H1 (cell line): ENCODE data around the gene PLPPR1. TPM values are rescaled to one million over a fixed set of nuclear protein-coding genes. Genes with fewer than 3 reads are reported as not detected.

ENCODE experiments used
- CTCF ChIA-PET: fragments of 300-600 bp; sonication (Branson Sonifier 250); formaldehyde crosslinking; loops from one replicate; lab custom pipeline; 2021; ENCODE audit not compliant: partially characterized antibody; lab: Charles Lee
- POLR2A ChIA-PET: fragments of 300-600 bp; sonication (Branson Sonifier 250); formaldehyde crosslinking; loops from one replicate; lab custom pipeline; 2021; ENCODE audit warnings: inconsistent platforms; ENCODE audit not compliant: partially characterized antibody; lab: Charles Lee
- DNase-seq, 2 experiments: peaks; one replicate each; pipeline versions ENCODE4 v3.0.0 to v3.0.0-alpha.2; 2010 to 2022; ENCODE audit warnings: low spot score in 2 of 2, low read depth in 1 of 2, mixed read lengths in 1 of 2
- FAIRE-seq: peaks from 2 replicates; lab custom pipeline; 2011; peaks lifted over from hg19 to GRCh38; lab: Jason Lieb, UNC
- H2AFZ ChIP-seq: 2 replicates; pipeline ENCODE4 v1.8.1; 2012; ENCODE audit warnings: low read length, inconsistent platforms
- H2AK5ac ChIP-seq: 2 replicates; pipeline ENCODE4 v1.6.1; 2013; ENCODE audit warnings: low read depth, low read length
- H2BK120ac ChIP-seq: replicated peaks from 2 replicates; pipeline ENCODE3; 2013; ENCODE audit warnings: low read depth, low read length, inconsistent platforms
- H2BK12ac ChIP-seq: 2 replicates; pipeline ENCODE4 v1.6.1; 2013; ENCODE audit warnings: low read depth, low read length
- H2BK15ac ChIP-seq: 2 replicates; pipeline ENCODE4 v1.6.1; 2013; ENCODE audit warnings: low read length
- H2BK20ac ChIP-seq: 2 replicates; pipeline ENCODE4 v1.6.1; 2013; ENCODE audit warnings: low read length
- H2BK5ac ChIP-seq: 2 replicates; pipeline ENCODE4 v1.6.1; 2013; ENCODE audit warnings: low read depth, low read length
- H3K14ac ChIP-seq: 2 replicates; pipeline ENCODE4 v1.6.1; 2013; ENCODE audit warnings: inconsistent platforms; ENCODE audit not compliant: insufficient read length
- H3K18ac ChIP-seq: 2 replicates; pipeline ENCODE4 v1.6.1; 2013; ENCODE audit warnings: low read length; ENCODE audit errors: extremely low read depth
- H3K23ac ChIP-seq: 2 replicates; pipeline ENCODE4 v1.6.1; 2013; ENCODE audit warnings: inconsistent platforms; ENCODE audit not compliant: insufficient read length
- H3K23me2 ChIP-seq: 2 replicates; pipeline ENCODE4 v1.6.1; 2013; ENCODE audit warnings: low read depth, low read length
- H3K27ac ChIP-seq: 2 replicates; pipeline ENCODE4 v1.6.1; 2011; ENCODE audit warnings: low read depth, low read length, inconsistent platforms
- H3K27me3 ChIP-seq, 4 experiments: replicated peaks in 1 of 4; 1 replicate in 1 of 4; 2 replicates in 3 of 4; pipeline versions ENCODE4 v1.6.1 to v1.8.1; 2011 to 2013; ENCODE audit warnings: low read length in 3 of 4, mild to moderate bottlenecking in 3 of 4, inconsistent platforms in 2 of 4, mixed read lengths in 2 of 4, moderate library complexity in 1 of 4; ENCODE audit not compliant: control insufficient read depth in 3 of 4, insufficient read depth in 3 of 4; ENCODE audit errors: extremely low read depth in 1 of 4
- H3K36me3 ChIP-seq, 4 experiments: 2 replicates each; pipeline versions ENCODE4 v1.6.1 to v1.8.1; 2011 to 2013; ENCODE audit warnings: mild to moderate bottlenecking in 4 of 4, low read length in 3 of 4, moderate library complexity in 2 of 4, control low read depth in 1 of 4, inconsistent platforms in 1 of 4; ENCODE audit not compliant: insufficient read depth in 4 of 4, control insufficient read depth in 2 of 4
- H3K4ac ChIP-seq: replicated peaks from 2 replicates; pipeline ENCODE3; 2013; ENCODE audit warnings: low read length, low read depth, mixed read lengths, inconsistent platforms; ENCODE audit not compliant: insufficient read length
- H3K4me1 ChIP-seq, 4 experiments: replicated peaks in 1 of 4; 1 replicate in 1 of 4; 2 replicates in 3 of 4; pipeline versions ENCODE4 v1.6.1 to v1.8.1; 2011 to 2013; ENCODE audit warnings: low read length in 3 of 4, inconsistent platforms in 2 of 4, mixed read lengths in 1 of 4; ENCODE audit not compliant: insufficient read depth in 4 of 4, control insufficient read depth in 3 of 4
- H3K4me2 ChIP-seq, 2 experiments: 2 replicates each; pipeline versions ENCODE4 v1.6.1 to v1.8.1; 2011 to 2013; ENCODE audit warnings: low read depth in 2 of 2, low read length in 2 of 2, control low read depth in 1 of 2, inconsistent platforms in 1 of 2, mild to moderate bottlenecking in 1 of 2; ENCODE audit not compliant: insufficient read depth in 1 of 2
- H3K4me3 ChIP-seq, 4 experiments: fragments of 200-600, 300-600 bp in 1 of 4; sonication (generic), shearing (Covaris generic), sonication (Bioruptor Twin) in 1 of 4; 2 replicates each; pipeline versions ENCODE4 v1.5.1 to v1.8.1; 2011 to 2016; ENCODE audit warnings: low read length in 4 of 4, low read depth in 3 of 4, control low read depth in 2 of 4, inconsistent platforms in 2 of 4, mild to moderate bottlenecking in 2 of 4, mixed read lengths in 1 of 4, moderate library complexity in 1 of 4; ENCODE audit not compliant: insufficient read depth in 2 of 4; ENCODE audit errors: extremely low read depth in 1 of 4
- H3K56ac ChIP-seq: replicated peaks from 2 replicates; pipeline ENCODE3; 2013; ENCODE audit warnings: low read depth, mild to moderate bottlenecking, mixed read lengths, low read length, inconsistent platforms; ENCODE audit not compliant: insufficient read length
- H3K79me1 ChIP-seq: 2 replicates; pipeline ENCODE4 v1.6.1; 2013; ENCODE audit warnings: low read depth, low read length, control low read depth
- H3K79me2 ChIP-seq, 2 experiments: 2 replicates each; pipeline versions ENCODE4 v1.6.1 to v1.8.1; 2012 to 2013; ENCODE audit warnings: low read length in 2 of 2, mild to moderate bottlenecking in 2 of 2, inconsistent platforms in 1 of 2; ENCODE audit not compliant: insufficient read depth in 2 of 2, control insufficient read depth in 1 of 2
- H3K9ac ChIP-seq, 4 experiments: replicated peaks in 1 of 4; 1 replicate in 1 of 4; 2 replicates in 3 of 4; pipeline versions ENCODE4 v1.6.1 to v1.8.1; 2011 to 2013; ENCODE audit warnings: low read depth in 3 of 4, low read length in 3 of 4, control low read depth in 2 of 4, mild to moderate bottlenecking in 2 of 4, moderate library complexity in 2 of 4, inconsistent platforms in 1 of 4; ENCODE audit errors: extremely low read depth in 1 of 4
- H3K9me3 ChIP-seq, 2 experiments: 2 replicates each; pipeline versions ENCODE4 v1.6.1 to v1.8.1; 2012 to 2013; ENCODE audit warnings: mild to moderate bottlenecking in 2 of 2, moderate library complexity in 2 of 2, control low read depth in 1 of 2, inconsistent platforms in 1 of 2, low read depth in 1 of 2, low read length in 1 of 2, mixed read lengths in 1 of 2; ENCODE audit not compliant: insufficient read depth in 2 of 2
- H4K20me1 ChIP-seq, 2 experiments: replicated peaks in 1 of 2; 2 replicates each; pipeline versions ENCODE3 to v1.8.1; 2011 to 2013; ENCODE audit warnings: inconsistent platforms in 2 of 2, low read length in 2 of 2, mild to moderate bottlenecking in 1 of 2; ENCODE audit not compliant: insufficient read depth in 2 of 2, control insufficient read depth in 1 of 2
- H4K5ac ChIP-seq: 2 replicates; pipeline ENCODE4 v1.6.1; 2013; ENCODE audit warnings: low read length, low read depth, mixed read lengths, inconsistent platforms; ENCODE audit not compliant: insufficient read length
- H4K8ac ChIP-seq: 2 replicates; pipeline ENCODE4 v1.8.0; 2013; ENCODE audit warnings: mild to moderate bottlenecking, moderate library complexity, low read length, inconsistent platforms; ENCODE audit not compliant: insufficient read depth; ENCODE audit errors: extremely low read depth
- H4K91ac ChIP-seq: replicated peaks from 2 replicates; pipeline ENCODE3; 2013; ENCODE audit warnings: low read length, mixed read lengths, inconsistent platforms; ENCODE audit not compliant: insufficient read length
- EGR1 ChIP-seq: IDR thresholded peaks from 2 replicates; pipeline ENCODE4 v1.6.1; 2011; ENCODE audit warnings: low read depth, low read length, borderline replicate concordance
- SRF ChIP-seq: IDR thresholded peaks from 2 replicates; pipeline ENCODE4 v1.6.1; 2011; ENCODE audit warnings: mild to moderate bottlenecking, low read depth, low read length, moderate library complexity
- WGBS, 2 experiments: shearing (Covaris generic) in 1 of 2; methylation state at CpG; one replicate each; pipeline versions ENCODE4 v1.1.6 to v1.1.7; 2013 to 2015; ENCODE audit warnings: low lambda C conversion rate in 2 of 2, mixed read lengths in 2 of 2, inconsistent platforms in 1 of 2, low coverage in 1 of 2, missing lambda C conversion rate in 1 of 2; ENCODE audit not compliant: insufficient replicate concordance in 2 of 2, insufficient coverage in 1 of 2, insufficient read length in 1 of 2; ENCODE audit errors: extremely low coverage in 1 of 2, missing lambda C conversion rate in 1 of 2; 5-methylcytosine and 5-hydroxymethylcytosine counted together
- polyA plus RNA-seq, 7 experiments: library from polyadenylated mRNA; depleted of rRNA in 3 of 7; stranded (reverse) in 5 of 7; unstranded in 2 of 7; fragments of >200 nt in 5 of 7; fragments of 200-250 nt in 2 of 7; gene quantifications; 1 replicate in 5 of 7; 2 replicates in 1 of 7; 4 replicates in 1 of 7; pipeline versions ENCODE4 v1.2.1 to v1.2.3, GENCODE V29; 2011 to 2013; ENCODE audit warnings: missing spikeins in 2 of 7, mixed read lengths in 2 of 7
- total RNA-seq: library from RNA; stranded (reverse); fragmentation: NEBNext Ultra II Directional; extraction: Animal tissue kit (Norgen Biotek cat#: 25700); gene quantifications from 2 replicates; pipeline ENCODE4 v1.2.1, GENCODE V29; 2021

Gene PLPPR1
- total and polyA plus RNA-seq, 2 of the 8 experiments (the other 6 are each of a cell fraction or from before 2014, with no cell fraction given) = 1.4 to 1.8 TPM

GRCh38 chr9:101212661-101213060 lies 184.1 kb downstream of the PLPPR1 start:
- Histone ChIP-seq H4K5ac (no peak overlapping the region), H3K79me1 (no peaks in the 10 kb centered on the region), H3K18ac (no peak overlapping the region), H2AK5ac (no peak overlapping the region), H2BK20ac (no peak overlapping the region), H2BK12ac (no peak overlapping the region), H3K4me3 (no peak overlapping the region), H2AFZ (no peak overlapping the region), H3K27me3 (no peaks in the 10 kb centered on the region), H3K4me1 (no peaks in the 10 kb centered on the region), H2BK15ac (no peak overlapping the region), H3K56ac (no peak overlapping the region), H3K23ac (no peak overlapping the region), H3K23me2 (no peaks in the 10 kb centered on the region), H4K91ac (no peak overlapping the region), H3K4ac (no peak overlapping the region), H3K9ac (no peak overlapping the region), H3K79me2 (no peaks in the 10 kb centered on the region), H3K36me3 (no peaks in the 10 kb centered on the region), H3K9me3 (no peaks in the 10 kb centered on the region), H2BK120ac (no peak overlapping the region), H4K20me1 (no peaks in the 10 kb centered on the region), H3K27ac (no peak overlapping the region), H2BK5ac (no peak overlapping the region), H3K14ac (no peak overlapping the region), H4K8ac (no peak overlapping the region), H3K4me2 (no peak overlapping the region)
- no peak for TF ChIP-seq SRF
- no peak for TF ChIP-seq EGR1
- WGBS, 2 experiments = 76% methylated on average over 2 of the region's 2 CpGs; no CpG with 5 or more reads in 1 of the 2 experiments
- CTCF ChIA-PET = interaction anchor here (1.5 to 2.7 kb wide), 2 partner anchors 12 to 23 kb away, joined by 5 to 7 read pairs; no protein-coding TSS in a partner anchor
- POLR2A ChIA-PET = no interaction called here
- FAIRE-seq (no peak), DNase-seq (no peak)
